Measurements from ENCODE around the gene CLPTM1. TPM values are rescaled to one million over a fixed set of nuclear protein-coding genes. Genes with fewer than 3 reads are reported as not detected.

The CLPTM1 gene
- total and polyA plus RNA-seq, 9 of the 15 experiments (the other 6 are each of a cell fraction or from before 2014, with no cell fraction given): 0.37 to 96.0 (median 27.5) TPM

DNA sequence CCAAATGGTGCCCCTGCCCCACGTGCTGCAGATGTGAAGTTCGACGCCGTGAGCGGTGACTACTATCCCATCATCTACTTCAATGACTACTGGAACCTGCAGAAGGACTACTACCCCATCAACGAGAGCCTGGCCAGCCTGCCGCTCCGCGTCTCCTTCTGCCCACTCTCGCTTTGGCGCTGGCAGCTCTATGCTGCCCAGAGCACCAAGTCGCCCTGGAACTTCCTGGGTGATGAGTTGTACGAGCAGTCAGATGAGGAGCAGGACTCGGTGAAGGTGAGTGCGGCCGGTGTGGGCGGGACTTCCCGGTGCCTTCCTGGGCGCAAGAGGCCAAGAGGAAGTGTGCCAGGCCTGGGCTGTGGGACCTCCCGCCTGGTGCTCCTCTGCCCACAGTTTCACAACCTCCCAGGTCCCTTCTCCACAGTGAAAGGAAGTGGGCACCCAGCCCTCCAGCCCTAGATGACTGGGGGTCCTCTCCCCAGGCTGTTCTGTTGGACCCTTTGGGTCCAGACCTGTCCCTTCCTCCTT lies 32.0 kb downstream of the CLPTM1 start:
- intact Hi-C loops (cut with micrococcal nuclease): no loop called here
- Histone ChIP-seq H2AFZ (ENCODE audit: low read depth, low read length) (no peak overlapping the region), H3K4me1 (replicated peaks in 1 of 2; ENCODE audit: control insufficient read depth in 2 of 2, insufficient read depth in 2 of 2, low read length in 2 of 2) (peaks cover 0 to 13% of the 10 kb centered on the region in 2 experiments; a peak in 2 of 5 replicates), H3K27me3 (ENCODE audit: control insufficient read depth in 2 of 2, insufficient read depth in 2 of 2, low read length in 2 of 2) (no peaks in the 10 kb centered on the region), H3K4me3 (no peak overlapping the region), H3K4me2 (ENCODE audit: insufficient read depth, low read length) (no peak overlapping the region), H3K9ac (ENCODE audit: insufficient read depth in 1 of 2, low read depth in 2 of 2, low read length in 2 of 2) (no peak overlapping the region), H3K79me2 (ENCODE audit: control insufficient read depth, insufficient read depth, low read length) (no peaks in the 10 kb centered on the region), H3K27ac (ENCODE audit: extremely low read depth, low read depth, low read length) (no peak overlapping the region), H3K9me1 (ENCODE audit: control insufficient read depth, insufficient read depth, low read length) (no peaks in the 10 kb centered on the region), H3K36me3 (ENCODE audit: control insufficient read depth, insufficient read depth, low read length) (peaks cover 87% of the 10 kb centered on the region; the same call in 2 of the 3 replicates), H4K20me1 (replicated peaks; ENCODE audit: control insufficient read depth, insufficient read depth, low read length) (no peaks in the 10 kb centered on the region; the same call in 1 of the 2 replicates), H3K9me3 (replicated peaks; ENCODE audit: control insufficient read depth, insufficient read depth, low read depth, low read length) (no peaks in the 10 kb centered on the region)
- DNase-seq (ENCODE audit: extremely low read depth in 1 of 4, low spot score in 3 of 4) (no peak), ATAC-seq (no peak), FAIRE-seq (no peak)
- no TSS peak for BruUV-seq (replicated peaks)
- POLR2A ChIA-PET: interaction anchor here (0.8 to 1.0 kb wide), 2 partner anchors 11 to 23 kb away, joined by 3 read pairs; no protein-coding TSS in a partner anchor
- in situ Hi-C loops (cut with MboI): no loop called here
- TF ChIP-seq SIX5 (IDR thresholded peaks at IDR 0.05; ENCODE audit: borderline replicate concordance in 1 of 2, insufficient read depth in 1 of 2, low read depth in 1 of 2, low read length in 2 of 2) (no peak), WHSC1 (IDR thresholded peaks at IDR 0.05; ENCODE audit: low read length) (no peak), PHF21A (IDR thresholded peaks at IDR 0.05; ENCODE audit: borderline replicate concordance, low read depth) (no peak), RBBP5 (IDR thresholded peaks at IDR 0.05; ENCODE audit: borderline replicate concordance, insufficient read depth, low read length, poor library complexity, severe bottlenecking) (no peak)
- TF ChIP-seq, protein P1, sequence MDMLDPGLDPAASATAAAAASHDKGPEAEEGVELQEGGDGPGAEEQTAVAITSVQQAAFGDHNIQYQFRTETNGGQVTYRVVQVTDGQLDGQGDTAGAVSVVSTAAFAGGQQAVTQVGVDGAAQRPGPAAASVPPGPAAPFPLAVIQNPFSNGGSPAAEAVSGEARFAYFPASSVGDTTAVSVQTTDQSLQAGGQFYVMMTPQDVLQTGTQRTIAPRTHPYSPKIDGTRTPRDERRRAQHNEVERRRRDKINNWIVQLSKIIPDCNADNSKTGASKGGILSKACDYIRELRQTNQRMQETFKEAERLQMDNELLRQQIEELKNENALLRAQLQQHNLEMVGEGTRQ (CRISPR knock-in tag; IDR thresholded peaks at IDR 0.05): no peak
- CTCF ChIA-PET (ENCODE audit: low intra/inter-chr PET ratio): interaction anchor here (0.6 kb wide), 1 partner anchor 256 kb away, joined by 4 read pairs; no protein-coding TSS in a partner anchor
- WGBS (ENCODE audit: insufficient coverage, low coverage, missing lambda C conversion rate): 90% methylated on average over 20 of the region's 20 CpGs

All from K562 (cell line).